Type B pancreatic cell (in vitro differentiated cells): ENCODE measurements around the gene TAC3. TPM values are rescaled to one million over a fixed set of nuclear protein-coding genes. Genes with fewer than 3 reads are reported as not detected.

Experiments
- DNase-seq: peaks from one replicate; pipeline ENCODE4 v3.0.0; 2021; ENCODE audit warnings: mixed read lengths; ENCODE audit not compliant: unreplicated experiment; ENCODE audit errors: extremely low spot score
- H3K27ac Mint-ChIP-seq: 2 replicates; pipeline ENCODE4 v1.8.0; 2021; ENCODE audit warnings: mild to moderate bottlenecking, mixed read lengths
- H3K27me3 Mint-ChIP-seq: 2 replicates; pipeline ENCODE4 v1.8.0; 2021; ENCODE audit warnings: mixed read lengths
- H3K36me3 Mint-ChIP-seq: 2 replicates; pipeline ENCODE4 v1.8.0; 2021; ENCODE audit warnings: mixed read lengths
- H3K4me1 Mint-ChIP-seq: one replicate; pipeline ENCODE4 v1.8.0; 2021; ENCODE audit warnings: mixed read lengths; ENCODE audit not compliant: unreplicated experiment
- H3K4me3 Mint-ChIP-seq: 2 replicates; pipeline ENCODE4 v1.8.0; 2021; ENCODE audit warnings: mild to moderate bottlenecking, mixed read lengths
- H3K9me3 Mint-ChIP-seq: 2 replicates; pipeline ENCODE4 v1.8.0; 2021; ENCODE audit warnings: mixed read lengths
- CTCF ChIP-seq: fragments of 200-600 bp; sonication (generic); conservative IDR thresholded peaks from 2 replicates; pipeline ENCODE4 v1.5.0; 2021; ENCODE audit warnings: antibody characterized with exemption, mild to moderate bottlenecking
- total RNA-seq: library from RNA; stranded (reverse); gene quantifications from 2 replicates; pipeline ENCODE4 v1.2.1, GENCODE V29; 2021; ENCODE audit warnings: low replicate concordance

The TAC3 gene
- total RNA-seq, 1 donor from 2014 or later = 3.1 TPM

GRCh38 chr12:57051011-57051410 lies 34.7 kb upstream of the TAC3 start:
- H3K27ac Mint-ChIP-seq = no peak overlapping the region
- no peaks in the 10 kb centered on the region for H3K4me1 Mint-ChIP-seq
- TF ChIP-seq CTCF = no peak
- peaks cover 8% of the 10 kb centered on the region for H3K36me3 Mint-ChIP-seq
- DNase-seq = no peak
- no peaks in the 10 kb centered on the region for H3K9me3 Mint-ChIP-seq
- no peak overlapping the region for H3K4me3 Mint-ChIP-seq
- peaks cover 41% of the 10 kb centered on the region for H3K27me3 Mint-ChIP-seq

- no peak for DNase-seq
- Mint-ChIP-seq H3K27me3 (peaks cover 50% of the 10 kb centered on the region), H3K36me3 (peaks cover 8% of the 10 kb centered on the region), H3K4me3 (peak within 1 kb of the TSS; percentile 70), H3K9me3 (no peaks in the 10 kb centered on the region), H3K4me1 (no peaks in the 10 kb centered on the region), H3K27ac (peak within 1 kb of the TSS; percentile 40)
- TF ChIP-seq CTCF = no peak
These were observed 33.6 kb upstream of the TAC3 start, which contains the start of gene MYO1A for GRCh38 chr12:57049890-57050289. MYO1A (minus strand) TSS chr12:57050129; CDS start chr12:57048323, 1,806 bp downstream.

- peak overlapping the region; percentile 40 for H3K27ac Mint-ChIP-seq
- H3K27me3 Mint-ChIP-seq = peaks cover 50% of the 10 kb centered on the region
- peaks cover 6% of the 10 kb centered on the region for H3K36me3 Mint-ChIP-seq
- no peak for TF ChIP-seq CTCF
- DNase-seq = no peak
- no peaks in the 10 kb centered on the region for H3K9me3 Mint-ChIP-seq
- H3K4me3 Mint-ChIP-seq = peak overlapping the region; percentile 70
- no peaks in the 10 kb centered on the region for H3K4me1 Mint-ChIP-seq
These were observed 32.8 kb upstream of the TAC3 start for GRCh38 chr12:57049119-57049446.

- no peak for DNase-seq
- peaks cover 1% of the 10 kb centered on the region for H3K36me3 Mint-ChIP-seq
- H3K9me3 Mint-ChIP-seq = no peaks in the 10 kb centered on the region
- H3K27ac Mint-ChIP-seq = peak overlapping the region; percentile 40
- peaks cover 54% of the 10 kb centered on the region for H3K27me3 Mint-ChIP-seq
- peak overlapping the region; percentile 70 for H3K4me3 Mint-ChIP-seq
- no peaks in the 10 kb centered on the region for H3K4me1 Mint-ChIP-seq
- TF ChIP-seq CTCF = no peak
These were observed 32.2 kb upstream of the TAC3 start for GRCh38 chr12:57048423-57049118.

- TF ChIP-seq CTCF = no peak
- DNase-seq = no peak
- Mint-ChIP-seq H3K4me1 (no peaks in the 10 kb centered on the region), H3K36me3 (no peaks in the 10 kb centered on the region), H3K27me3 (peaks cover 59% of the 10 kb centered on the region), H3K27ac (no peak overlapping the region), H3K4me3 (no peak overlapping the region), H3K9me3 (no peaks in the 10 kb centered on the region)
These were observed 31.7 kb upstream of the TAC3 start for GRCh38 chr12:57047981-57048380.
